HepG2 (cell line): ENCODE data around the gene RGS19. TPM values are rescaled to one million over a fixed set of nuclear protein-coding genes. Genes with fewer than 3 reads are reported as not detected.

Source experiments
- CREB1 ChIP-seq, 2 experiments: fragments of 450-650 bp in 1 of 2; IDR thresholded peaks; 2 replicates each; pipeline ENCODE4 v1.6.1; 2016 to 2017; ENCODE audit warnings: control low read depth in 1 of 2, mild to moderate bottlenecking in 1 of 2, missing compliant biosample characterization in 1 of 2, missing genetic modification characterization in 1 of 2
- HMGA1 ChIP-seq: sonication (generic); formaldehyde crosslinking; conservative IDR thresholded peaks from 2 replicates; pipeline ENCODE4 v1.4.0; 2020; ENCODE audit warnings: missing genetic modification reagents
- IKZF4 ChIP-seq: sonication (generic); formaldehyde crosslinking; IDR thresholded peaks from 2 replicates; pipeline ENCODE4 v1.5.1; 2020; ENCODE audit warnings: borderline replicate concordance, mild to moderate bottlenecking, low read depth, missing genetic modification reagents; ENCODE audit errors: not compliant biosample characterization
- KDM1A ChIP-seq: IDR thresholded peaks from 2 replicates; pipeline ENCODE4 v1.6.1; 2016; ENCODE audit warnings: missing compliant biosample characterization
- MYNN ChIP-seq: sonication (generic); formaldehyde crosslinking; IDR thresholded peaks from 2 replicates; pipeline ENCODE4 v1.4.0; 2020; ENCODE audit warnings: mild to moderate bottlenecking, low read depth, missing genetic modification reagents
- SP140L ChIP-seq: sonication (generic); formaldehyde crosslinking; IDR thresholded peaks from 2 replicates; pipeline ENCODE4 v1.4.0; 2020; ENCODE audit warnings: missing genetic modification reagents, borderline replicate concordance
- TEAD3 ChIP-seq: optimal IDR thresholded peaks from 2 replicates; pipeline ENCODE3; 2016; ENCODE audit warnings: borderline replicate concordance
- ZBTB7B ChIP-seq: sonication (generic); formaldehyde crosslinking; IDR thresholded peaks from 2 replicates; pipeline ENCODE4 v1.4.0; 2020; ENCODE audit warnings: missing genetic modification reagents
- ZNF607 ChIP-seq: sonication (generic); formaldehyde crosslinking; IDR thresholded peaks from 2 replicates; pipeline ENCODE4 v1.5.1; 2020; ENCODE audit warnings: missing genetic modification reagents, mild to moderate bottlenecking, borderline replicate concordance
- ZNF83 ChIP-seq: sonication (generic); formaldehyde crosslinking; IDR thresholded peaks from 2 replicates; pipeline ENCODE4 v1.4.0; 2020; ENCODE audit warnings: missing genetic modification reagents, mild to moderate bottlenecking, borderline replicate concordance
- polyA plus RNA-seq, 8 experiments: library from polyadenylated mRNA; depleted of rRNA in 3 of 8; stranded (reverse) in 7 of 8; unstranded in 1 of 8; fragments of >200 nt; fragmentation: Illumina TruSeq in 4 of 8; extraction: Trizol in 4 of 8; gene quantifications; 2 replicates each; pipeline versions ENCODE4 v1.2.1 to v1.2.3, GENCODE V29; 2011 to 2016; ENCODE audit warnings: low read depth in 4 of 8, missing spikeins in 1 of 8, mixed read lengths in 1 of 8; ENCODE audit not compliant: insufficient read depth in 1 of 8
- total RNA-seq, 5 experiments: library from RNA; depleted of rRNA; stranded (reverse); fragments of >200 nt; fragmentation: Illumina TruSeq; extraction: Trizol; gene quantifications; 2 replicates each; pipeline ENCODE4 v1.2.3, GENCODE V29; 2016; ENCODE audit warnings: low read depth in 1 of 5
- TF ChIP-seq, protein P1 (sequence below): sonication (generic); formaldehyde crosslinking; conservative IDR thresholded peaks from 2 replicates; pipeline ENCODE4 v1.4.0; 2020; ENCODE audit warnings: missing genetic modification reagents
- TF ChIP-seq, protein P2 (sequence below): sonication (generic); formaldehyde crosslinking; IDR thresholded peaks from 2 replicates; pipeline ENCODE4 v1.5.0; 2020; ENCODE audit warnings: missing genetic modification reagents
- TF ChIP-seq, protein P3 (sequence below): IDR thresholded peaks from 2 replicates; pipeline ENCODE4 v1.6.1; 2016; ENCODE audit warnings: mild to moderate bottlenecking
- TF ChIP-seq, protein P4 (sequence below): sonication (generic); formaldehyde crosslinking; conservative IDR thresholded peaks from 2 replicates; pipeline ENCODE4 v1.8.0; 2022; ENCODE audit warnings: mild to moderate bottlenecking, moderate library complexity, missing genetic modification reagents
- TF ChIP-seq, protein P5 (sequence below): sonication (generic); formaldehyde crosslinking; IDR thresholded peaks from 2 replicates; pipeline ENCODE4 v1.4.0; 2020; ENCODE audit warnings: missing genetic modification reagents, borderline replicate concordance

RGS19 gene
- total and polyA plus RNA-seq, 2 of the 13 experiments (the other 11 are each of a cell fraction or from before 2014, with no cell fraction given): 10.7 to 11.9 TPM

DNA sequence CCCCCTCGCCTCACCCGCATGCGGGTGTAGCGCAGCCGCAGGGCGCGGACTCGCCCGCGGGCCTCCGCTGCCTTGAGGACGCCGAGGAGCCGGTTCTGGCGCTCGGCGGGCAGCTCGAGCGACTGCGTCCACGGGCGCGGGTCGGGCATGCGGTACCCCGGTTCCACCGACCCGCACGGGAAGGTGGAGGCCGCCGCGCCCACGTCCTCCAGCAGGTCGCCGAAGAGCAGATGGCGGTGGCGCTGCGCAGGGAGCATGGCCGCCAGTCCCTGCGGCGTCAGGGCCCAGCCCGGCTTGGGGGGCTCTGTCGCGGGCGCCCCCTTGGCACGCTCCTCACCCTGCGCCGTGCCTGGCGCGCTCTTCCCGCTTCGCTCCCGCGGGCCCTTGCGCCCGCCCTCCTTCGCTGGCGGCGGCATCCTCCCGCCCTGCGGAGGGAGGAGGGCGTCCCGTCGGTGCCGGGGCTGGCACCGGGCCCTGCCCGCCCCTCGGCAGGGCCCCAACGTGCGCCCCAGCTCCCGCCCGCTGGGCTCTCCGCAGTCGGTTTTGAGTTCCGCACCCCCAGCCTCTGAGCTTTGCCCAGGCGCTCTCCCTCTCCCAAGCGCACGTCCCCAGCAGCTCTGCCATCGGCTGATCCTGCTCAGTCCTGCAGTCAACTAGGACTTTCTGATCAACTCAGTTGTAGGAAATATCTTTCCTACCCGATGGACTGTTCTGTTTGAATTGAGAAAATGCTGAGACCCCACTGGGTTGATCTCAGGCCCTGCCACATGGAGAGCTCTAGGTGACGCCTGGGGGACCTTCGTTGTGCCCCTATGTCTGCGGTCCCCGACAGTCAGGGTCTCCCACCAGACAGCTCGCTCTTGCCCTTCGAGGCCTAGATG lies 4.7 kb upstream of the RGS19 start, which contains the start of gene LKAAEAR1 (continued):
- TF ChIP-seq ZNF607 (CRISPR knock-in tag) (0 out of 2 replicates have a peak, but pooled peaks have one; percentile 40), CREB1 (IDR thresholded peaks at IDR 0.05) (no peak), CREB1 (CRISPR knock-in tag; IDR thresholded peaks at IDR 0.05) (no peak), HMGA1 (CRISPR knock-in tag) (no peak), ZNF83 (CRISPR knock-in tag) (no peak), TEAD3 (CRISPR knock-in tag) (peak; percentile 3), KDM1A (CRISPR knock-in tag) (no peak), MYNN (CRISPR knock-in tag) (no peak), SP140L (CRISPR knock-in tag) (no peak), IKZF4 (peak; percentile 10), ZBTB7B (CRISPR knock-in tag) (peak; percentile 13; the same call in 1 of the 2 replicates)
- TF ChIP-seq, protein P1, sequence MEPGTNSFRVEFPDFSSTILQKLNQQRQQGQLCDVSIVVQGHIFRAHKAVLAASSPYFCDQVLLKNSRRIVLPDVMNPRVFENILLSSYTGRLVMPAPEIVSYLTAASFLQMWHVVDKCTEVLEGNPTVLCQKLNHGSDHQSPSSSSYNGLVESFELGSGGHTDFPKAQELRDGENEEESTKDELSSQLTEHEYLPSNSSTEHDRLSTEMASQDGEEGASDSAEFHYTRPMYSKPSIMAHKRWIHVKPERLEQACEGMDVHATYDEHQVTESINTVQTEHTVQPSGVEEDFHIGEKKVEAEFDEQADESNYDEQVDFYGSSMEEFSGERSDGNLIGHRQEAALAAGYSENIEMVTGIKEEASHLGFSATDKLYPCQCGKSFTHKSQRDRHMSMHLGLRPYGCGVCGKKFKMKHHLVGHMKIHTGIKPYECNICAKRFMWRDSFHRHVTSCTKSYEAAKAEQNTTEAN (CRISPR knock-in tag): no peak; the same call in 1 of the 2 replicates
- TF ChIP-seq, protein P2, sequence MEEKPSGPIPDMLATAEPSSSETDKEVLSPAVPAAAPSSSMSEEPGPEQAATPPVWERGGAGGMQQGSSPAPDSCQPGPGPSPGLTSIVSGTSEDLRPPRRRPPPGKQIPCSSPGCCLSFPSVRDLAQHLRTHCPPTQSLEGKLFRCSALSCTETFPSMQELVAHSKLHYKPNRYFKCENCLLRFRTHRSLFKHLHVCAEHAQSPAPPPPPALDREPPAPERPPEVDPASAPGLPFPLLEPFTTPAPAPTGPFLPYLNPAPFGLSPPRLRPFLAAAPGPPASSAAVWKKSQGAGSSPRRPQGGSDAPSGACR (CRISPR knock-in tag): peak; percentile 89; the same call in 1 of the 2 replicates
- TF ChIP-seq, protein P3, sequence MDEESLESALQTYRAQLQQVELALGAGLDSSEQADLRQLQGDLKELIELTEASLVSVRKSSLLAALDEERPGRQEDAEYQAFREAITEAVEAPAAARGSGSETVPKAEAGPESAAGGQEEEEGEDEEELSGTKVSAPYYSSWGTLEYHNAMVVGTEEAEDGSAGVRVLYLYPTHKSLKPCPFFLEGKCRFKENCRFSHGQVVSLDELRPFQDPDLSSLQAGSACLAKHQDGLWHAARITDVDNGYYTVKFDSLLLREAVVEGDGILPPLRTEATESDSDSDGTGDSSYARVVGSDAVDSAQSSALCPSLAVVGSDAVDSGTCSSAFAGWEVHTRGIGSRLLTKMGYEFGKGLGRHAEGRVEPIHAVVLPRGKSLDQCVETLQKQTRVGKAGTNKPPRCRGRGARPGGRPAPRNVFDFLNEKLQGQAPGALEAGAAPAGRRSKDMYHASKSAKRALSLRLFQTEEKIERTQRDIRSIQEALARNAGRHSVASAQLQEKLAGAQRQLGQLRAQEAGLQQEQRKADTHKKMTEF (CRISPR knock-in tag): 0 out of 2 replicates have a peak, but pooled peaks have one; percentile 7
- TF ChIP-seq, protein P4, sequence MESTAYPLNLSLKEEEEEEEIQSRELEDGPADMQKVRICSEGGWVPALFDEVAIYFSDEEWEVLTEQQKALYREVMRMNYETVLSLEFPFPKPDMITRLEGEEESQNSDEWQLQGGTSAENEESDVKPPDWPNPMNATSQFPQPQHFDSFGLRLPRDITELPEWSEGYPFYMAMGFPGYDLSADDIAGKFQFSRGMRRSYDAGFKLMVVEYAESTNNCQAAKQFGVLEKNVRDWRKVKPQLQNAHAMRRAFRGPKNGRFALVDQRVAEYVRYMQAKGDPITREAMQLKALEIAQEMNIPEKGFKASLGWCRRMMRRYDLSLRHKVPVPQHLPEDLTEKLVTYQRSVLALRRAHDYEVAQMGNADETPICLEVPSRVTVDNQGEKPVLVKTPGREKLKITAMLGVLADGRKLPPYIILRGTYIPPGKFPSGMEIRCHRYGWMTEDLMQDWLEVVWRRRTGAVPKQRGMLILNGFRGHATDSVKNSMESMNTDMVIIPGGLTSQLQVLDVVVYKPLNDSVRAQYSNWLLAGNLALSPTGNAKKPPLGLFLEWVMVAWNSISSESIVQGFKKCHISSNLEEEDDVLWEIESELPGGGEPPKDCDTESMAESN (CRISPR knock-in tag): 0 out of 2 replicates have a peak, but pooled peaks have one; percentile 64
- TF ChIP-seq, protein P5, sequence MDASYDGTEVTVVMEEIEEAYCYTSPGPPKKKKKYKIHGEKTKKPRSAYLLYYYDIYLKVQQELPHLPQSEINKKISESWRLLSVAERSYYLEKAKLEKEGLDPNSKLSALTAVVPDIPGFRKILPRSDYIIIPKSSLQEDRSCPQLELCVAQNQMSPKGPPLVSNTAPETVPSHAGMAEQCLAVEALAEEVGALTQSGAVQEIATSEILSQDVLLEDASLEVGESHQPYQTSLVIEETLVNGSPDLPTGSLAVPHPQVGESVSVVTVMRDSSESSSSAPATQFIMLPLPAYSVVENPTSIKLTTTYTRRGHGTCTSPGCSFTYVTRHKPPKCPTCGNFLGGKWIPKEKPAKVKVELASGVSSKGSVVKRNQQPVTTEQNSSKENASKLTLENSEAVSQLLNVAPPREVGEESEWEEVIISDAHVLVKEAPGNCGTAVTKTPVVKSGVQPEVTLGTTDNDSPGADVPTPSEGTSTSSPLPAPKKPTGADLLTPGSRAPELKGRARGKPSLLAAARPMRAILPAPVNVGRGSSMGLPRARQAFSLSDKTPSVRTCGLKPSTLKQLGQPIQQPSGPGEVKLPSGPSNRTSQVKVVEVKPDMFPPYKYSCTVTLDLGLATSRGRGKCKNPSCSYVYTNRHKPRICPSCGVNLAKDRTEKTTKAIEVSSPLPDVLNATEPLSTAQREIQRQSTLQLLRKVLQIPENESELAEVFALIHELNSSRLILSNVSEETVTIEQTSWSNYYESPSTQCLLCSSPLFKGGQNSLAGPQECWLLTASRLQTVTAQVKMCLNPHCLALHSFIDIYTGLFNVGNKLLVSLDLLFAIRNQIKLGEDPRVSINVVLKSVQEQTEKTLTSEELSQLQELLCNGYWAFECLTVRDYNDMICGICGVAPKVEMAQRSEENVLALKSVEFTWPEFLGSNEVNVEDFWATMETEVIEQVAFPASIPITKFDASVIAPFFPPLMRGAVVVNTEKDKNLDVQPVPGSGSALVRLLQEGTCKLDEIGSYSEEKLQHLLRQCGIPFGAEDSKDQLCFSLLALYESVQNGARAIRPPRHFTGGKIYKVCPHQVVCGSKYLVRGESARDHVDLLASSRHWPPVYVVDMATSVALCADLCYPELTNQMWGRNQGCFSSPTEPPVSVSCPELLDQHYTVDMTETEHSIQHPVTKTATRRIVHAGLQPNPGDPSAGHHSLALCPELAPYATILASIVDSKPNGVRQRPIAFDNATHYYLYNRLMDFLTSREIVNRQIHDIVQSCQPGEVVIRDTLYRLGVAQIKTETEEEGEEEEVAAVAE (CRISPR knock-in tag): no peak
